Medulla oblongata (tissue), 1 donor: ENCODE results near the gene DOCK10.
"Not testable (repeated sequence)": the region's sequence is repeated elsewhere in the genome, so short reads cannot be mapped to it uniquely, and the experiment has no call there.

Experiments
- DNase-seq: peaks from one replicate; pipeline ENCODE4 v3.0.0-alpha.2; 2015; ENCODE audit errors: extremely low spot score

The DOCK10 gene

DNA sequence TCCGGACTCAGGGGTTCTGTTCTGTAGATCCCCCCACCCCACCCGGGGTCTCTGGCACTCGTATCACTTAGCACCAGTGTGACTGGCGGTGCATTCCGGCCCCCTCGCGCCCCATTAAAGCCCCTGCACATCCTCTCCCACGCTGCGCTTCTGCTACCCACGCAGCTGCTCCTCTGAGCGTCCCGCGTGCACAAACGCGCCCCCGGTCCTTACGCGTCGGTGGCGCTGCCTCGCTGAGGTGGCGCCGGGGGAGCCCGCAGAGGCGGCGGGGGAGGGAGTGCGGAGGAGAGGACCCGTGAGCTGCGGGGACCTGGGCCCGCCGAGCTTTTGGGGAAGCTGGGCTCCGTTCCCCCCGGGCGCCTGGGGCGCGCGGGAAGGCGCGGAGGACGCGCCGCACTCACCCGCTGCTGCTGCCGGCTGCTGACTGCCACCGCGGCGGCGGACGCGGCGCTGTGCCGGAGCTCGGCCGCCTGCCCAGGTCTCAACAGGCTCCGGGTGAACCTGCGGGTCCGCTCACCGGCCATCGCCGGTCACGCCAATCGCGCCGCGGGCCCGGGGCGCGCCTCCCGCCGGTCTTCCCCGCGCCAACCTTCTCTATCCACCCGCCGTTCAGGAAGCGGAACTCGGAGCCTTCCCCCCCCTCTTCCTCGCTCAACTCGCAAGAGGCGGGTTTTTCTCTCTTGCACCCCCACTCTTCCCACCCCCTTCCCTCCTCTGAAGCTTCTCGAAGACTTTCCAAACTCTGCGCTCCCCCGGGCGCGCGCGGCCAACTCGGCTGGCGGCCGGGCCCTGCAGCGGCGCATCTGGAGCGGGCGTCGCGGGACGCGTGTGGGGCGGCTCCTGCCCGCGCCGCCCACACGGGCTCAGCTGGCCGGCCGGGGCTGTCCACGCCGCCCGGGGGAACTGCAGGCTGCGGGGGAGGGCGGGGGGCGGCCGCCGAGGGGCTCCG, at the start of gene DOCK10:
Gene DOCK10, minus strand, starts transcription at position 618 of the 949 bp plus-strand sequence. Its CDS starts 94 bp downstream, at position 524.
- DNase-seq: peak; percentile 62

DNA sequence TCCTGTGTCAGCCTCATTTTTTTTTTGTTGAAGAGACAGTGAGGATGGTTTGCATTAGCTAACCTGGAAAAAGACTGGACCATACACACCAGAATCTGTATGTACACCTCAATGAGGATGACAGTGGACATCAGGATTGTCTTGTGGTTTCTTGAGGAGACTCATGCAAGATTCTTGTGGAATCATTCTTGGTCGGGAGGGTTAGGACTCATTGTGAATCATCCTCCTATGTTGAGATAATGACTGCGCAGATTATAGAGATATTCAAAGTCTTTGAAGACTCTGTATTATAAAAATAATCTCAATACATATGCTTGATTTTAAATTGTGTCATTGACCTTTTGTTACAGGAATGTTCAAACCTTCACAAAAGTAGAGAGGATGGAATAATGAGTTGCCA, 49.1 kb upstream of the DOCK10 start:
- no peak for DNase-seq

DNA sequence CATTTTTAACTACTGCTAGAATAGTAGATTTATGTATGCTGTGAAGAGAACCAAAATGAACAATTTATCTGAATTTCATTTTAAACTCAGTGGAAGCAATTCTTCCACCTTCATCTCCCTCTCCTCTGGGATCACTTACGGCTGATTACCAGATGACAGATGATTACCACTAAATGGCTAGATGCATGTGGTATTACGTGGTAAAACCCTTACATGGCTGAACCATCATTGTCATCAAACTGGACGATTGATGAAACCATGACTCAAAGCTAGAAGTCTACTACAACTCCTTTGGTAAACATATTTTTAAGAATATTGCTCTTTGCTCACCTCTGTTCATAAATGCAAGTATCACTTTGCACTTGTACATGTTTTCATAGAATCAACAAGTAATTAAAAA, 48.5 kb upstream of the DOCK10 start:
- DNase-seq: no peak

DNA sequence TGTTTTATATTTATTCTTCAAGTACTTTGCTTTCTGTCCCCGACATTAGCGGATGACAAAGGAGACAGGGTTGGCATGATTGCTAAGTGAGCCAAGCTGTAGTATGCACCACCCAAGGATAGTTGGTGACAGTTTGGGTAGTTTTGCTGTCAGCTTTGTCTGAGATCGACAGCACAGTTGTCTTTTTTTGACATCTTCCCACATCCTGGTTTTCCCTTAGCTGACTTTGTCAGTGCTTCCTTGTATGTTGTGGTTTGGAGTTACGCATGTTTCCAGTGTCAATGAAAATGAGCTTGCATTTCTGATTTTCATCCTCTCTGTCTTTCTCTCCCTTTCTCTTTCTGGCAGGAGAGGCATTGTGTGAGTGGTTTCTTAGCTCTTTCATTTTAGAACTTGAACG, 44.6 kb upstream of the DOCK10 start:
- no peak for DNase-seq

DNA sequence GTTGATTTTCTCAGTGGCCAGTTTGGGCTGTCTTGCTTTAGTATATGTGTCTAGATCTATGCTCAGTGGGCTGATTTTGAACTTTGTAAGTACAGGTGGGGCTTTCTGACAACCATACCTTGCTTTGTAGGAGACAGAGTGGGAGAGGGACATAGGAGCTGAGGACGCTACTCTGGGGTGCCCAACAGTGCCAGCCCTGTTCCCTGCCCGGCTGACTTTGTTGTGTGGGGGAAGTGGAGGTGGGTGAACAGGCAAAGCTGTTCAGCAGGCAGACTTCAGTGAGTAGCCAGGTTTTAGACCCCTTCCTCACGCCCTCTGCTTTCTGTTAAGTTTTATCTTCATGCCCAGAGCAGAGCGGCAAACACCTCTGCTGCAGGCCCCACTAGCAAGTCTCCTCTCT, 44.2 kb upstream of the DOCK10 start:
- DNase-seq: no peak

DNA sequence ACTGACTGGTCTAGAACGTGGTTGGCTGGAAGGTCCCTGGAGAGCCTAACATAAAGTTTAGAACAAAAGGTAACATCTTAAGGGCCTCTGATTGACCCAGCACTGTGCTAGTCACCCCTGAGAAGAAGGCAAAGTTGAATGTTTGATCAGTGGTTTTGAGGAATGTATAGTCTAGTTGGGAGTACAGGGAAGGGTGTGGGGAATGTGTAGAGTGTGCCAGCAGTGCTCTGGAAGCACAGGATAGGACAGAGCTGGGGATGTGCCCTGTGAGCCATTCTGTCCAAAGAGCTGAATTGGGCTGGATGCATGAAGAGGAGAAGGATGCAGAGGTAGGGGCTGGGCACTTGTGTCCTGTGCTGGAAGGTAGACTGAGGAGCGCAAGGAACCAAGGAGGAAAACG, 41.0 kb upstream of the DOCK10 start:
- no peak for DNase-seq

DNA sequence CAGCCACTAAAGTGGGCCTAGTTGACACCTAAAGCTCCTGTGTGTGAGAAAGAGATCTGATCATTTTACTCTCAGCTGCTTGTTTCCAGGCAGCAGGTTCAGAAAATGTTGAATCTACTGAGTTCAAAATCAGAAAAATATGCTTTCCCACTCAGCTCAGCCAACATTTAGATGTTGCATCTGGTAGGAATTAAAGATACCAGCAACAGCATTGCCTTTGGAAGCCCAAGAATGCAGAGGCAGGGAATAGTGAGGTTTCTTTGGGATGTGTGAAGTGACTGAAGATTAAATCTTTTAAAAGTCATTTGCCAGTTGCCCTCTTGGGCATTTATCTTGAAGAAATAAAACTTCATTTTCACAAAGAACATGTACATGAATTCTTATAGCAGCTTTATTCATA, 33.9 kb upstream of the DOCK10 start:
- no peak for DNase-seq

DNA sequence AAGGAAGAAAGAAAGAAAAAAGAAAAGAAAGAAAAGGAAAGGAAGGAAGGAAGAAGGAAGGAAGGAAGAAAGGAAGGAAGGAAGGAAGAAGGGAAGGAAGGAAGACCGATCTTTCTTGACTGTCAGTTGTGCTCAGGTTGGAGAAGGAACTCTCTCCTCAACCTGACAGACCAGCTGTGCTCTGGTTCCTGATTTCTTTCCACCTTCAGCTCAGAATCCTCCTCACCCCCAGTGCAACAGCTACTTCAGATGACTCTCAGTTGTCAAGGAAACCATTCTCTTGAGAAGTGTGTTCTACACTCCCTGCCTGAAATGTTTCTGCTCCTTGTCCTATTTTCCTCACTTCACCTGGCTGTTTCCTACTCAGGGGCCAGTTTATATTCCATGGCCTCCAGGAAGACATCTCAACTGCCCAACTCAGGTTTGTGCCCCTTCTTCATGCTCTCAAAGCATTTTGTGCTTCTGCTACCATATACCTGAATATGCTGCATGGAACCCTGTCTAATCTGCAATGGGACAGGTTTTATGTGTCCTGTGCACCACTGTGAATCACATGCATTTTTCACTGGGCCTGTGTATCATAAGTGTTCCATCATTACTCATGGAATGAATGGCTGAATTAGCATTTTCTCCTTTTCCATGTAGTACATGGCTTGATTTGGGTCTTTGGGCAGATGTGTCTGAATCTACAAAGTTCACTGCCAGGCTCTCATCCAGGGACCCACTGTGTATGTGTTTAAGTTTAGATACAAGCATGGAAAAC, 32.8 kb upstream of the DOCK10 start:
- DNase-seq: no peak

DNA sequence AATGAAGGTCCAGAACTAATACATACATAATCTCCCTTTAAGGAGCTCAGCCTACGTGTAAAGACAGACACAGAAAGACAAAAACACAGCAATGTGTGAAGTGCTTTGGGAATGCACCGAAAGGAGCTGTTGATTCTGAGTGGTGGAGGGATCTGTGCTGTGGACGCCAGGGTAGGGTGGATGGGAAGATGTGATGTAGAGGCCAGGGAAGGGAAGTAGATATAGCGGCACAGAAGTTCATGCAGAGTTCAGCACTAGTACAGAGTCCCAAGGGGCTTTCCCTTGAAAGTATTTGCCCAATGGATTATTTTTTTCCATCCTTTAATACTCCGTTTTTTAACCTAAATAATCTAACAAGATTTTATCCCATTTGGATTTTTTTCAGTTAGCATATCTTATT, 32.1 kb upstream of the DOCK10 start:
- no peak for DNase-seq

DNA sequence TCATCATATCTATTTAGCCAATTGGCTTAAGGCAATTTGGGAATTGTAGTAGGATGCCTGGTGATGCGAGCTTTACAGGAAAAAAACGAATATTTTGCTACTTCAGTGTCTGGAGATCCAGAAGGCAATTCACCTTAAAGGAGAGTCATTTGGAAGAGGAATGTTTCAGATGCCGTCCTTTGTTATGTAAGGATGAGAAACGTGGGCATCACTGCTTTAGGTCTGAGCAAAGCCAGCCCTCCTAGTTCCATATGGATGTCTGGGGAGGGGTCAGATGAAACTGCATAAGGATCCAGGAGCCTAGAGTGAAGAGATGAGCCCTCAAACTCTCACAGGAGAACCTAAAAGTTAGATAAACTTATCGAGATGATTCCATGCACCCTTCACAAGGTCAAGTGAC, 30.9 kb upstream of the DOCK10 start:
- no peak for DNase-seq

DNA sequence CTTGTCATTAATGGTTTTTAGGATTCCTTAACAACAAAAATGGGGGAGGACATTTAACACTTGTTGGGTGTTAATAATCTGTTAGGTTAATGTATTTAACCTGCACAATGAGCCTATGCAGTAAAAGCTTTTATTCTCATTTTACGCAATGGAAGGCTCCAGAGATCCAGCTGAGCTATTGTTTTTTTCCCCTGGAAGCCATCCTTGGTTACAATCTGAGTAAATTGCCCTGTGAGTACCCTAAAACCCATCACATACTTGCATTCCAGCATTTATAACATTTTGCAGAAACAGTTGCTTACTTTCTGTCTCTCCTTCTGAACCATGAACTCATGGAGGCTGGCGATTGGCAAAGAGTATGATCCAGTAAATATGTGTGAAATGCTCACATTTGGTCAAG, 30.2 kb upstream of the DOCK10 start:
- no peak for DNase-seq

DNA sequence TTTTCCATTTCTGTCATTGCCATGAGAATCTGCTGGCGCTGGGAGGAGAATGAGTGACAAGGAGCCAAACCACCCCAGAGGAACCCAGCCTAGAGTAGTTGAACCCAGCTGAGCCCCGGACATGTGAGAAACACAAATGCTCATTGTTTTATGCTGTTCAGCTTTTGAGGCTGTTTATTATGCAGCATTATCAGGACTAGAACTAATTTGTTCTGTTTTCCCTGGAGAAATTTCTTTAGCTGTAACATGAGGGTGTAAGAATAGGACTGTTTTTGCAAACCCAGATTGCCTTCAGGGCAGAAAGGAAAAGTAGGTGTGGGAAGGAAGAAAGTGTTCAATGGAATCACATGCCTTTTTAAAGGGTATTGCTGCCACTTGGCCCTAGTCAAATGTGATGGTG, 28.5 kb upstream of the DOCK10 start:
- DNase-seq: peak; percentile 92

DNA sequence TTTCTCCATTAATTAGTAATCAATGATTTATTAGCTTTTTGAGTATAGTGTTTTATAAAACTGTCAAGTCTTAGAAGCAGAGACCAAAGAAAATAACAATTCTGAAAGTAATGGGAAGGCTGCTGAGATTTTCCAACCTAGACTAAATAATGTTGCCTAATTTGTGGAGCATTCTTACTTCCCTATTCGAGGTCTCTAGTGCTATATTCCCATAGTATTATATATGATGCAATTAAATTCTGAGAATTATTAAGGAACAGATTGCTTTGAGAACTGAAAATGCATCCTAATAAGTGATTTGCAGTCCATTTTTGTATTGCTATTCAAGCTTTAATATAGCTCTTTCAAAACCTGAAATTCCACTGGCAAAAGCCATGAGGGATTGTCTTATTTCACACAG, 27.7 kb upstream of the DOCK10 start:
- no peak for DNase-seq

DNA sequence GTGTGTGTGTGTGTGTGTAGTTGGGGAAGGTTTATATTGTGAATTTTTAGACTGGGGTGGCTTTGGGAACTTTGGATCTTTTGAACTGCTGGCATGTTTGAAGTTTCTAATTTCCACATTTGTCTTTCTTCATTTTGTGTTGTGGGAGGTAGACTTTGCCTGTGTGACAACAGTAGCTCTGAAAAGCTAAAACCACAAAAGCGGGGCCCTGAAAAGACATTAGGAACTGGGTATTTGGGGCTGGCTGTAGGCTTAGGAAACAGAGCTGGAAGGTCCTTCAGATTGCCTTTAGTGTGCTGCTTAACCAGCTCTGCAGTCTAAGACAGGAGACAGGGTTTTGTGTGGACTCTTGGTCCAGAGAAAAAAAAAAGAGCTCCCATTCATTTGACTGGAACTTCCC, 27.2 kb upstream of the DOCK10 start:
- DNase-seq: no peak

DNA sequence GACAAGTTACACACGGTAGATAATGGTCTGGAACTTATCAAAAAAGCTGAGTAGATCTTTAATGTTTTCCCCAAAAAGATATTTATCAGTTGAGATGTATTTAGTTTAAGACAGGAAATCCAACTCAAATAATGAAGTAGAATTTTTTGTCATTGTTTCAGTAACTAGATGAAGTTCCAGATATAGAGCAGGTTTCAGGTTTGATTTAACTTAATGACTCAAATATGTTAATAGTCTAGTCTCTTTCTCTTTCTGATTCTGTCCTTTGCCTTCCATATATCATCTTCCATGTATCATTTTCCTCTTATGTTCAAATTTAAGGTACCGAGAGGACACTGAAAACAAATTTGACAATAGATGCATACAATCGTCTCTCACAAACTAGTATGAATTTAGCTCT, 23.6 kb upstream of the DOCK10 start:
- no peak for DNase-seq

DNA sequence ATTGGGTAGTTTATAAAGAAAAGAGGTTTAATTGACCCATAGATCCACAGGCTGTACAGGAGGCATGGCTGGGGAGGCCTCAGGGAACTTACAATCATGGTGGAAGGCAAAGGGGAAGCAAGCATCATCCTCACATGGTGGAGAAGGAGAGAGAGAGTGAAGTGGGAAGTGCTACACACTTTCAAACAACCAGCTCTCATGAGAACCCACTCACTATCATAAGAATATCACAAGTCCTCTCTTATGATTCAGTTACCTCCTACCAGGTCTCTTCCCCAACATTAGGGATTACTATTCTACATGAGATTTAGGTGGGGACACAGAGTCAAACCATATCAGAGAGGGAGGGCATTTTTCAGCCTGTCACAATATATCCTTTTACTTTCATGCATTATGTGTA, 22.7 kb upstream of the DOCK10 start:
- DNase-seq: no peak

DNA sequence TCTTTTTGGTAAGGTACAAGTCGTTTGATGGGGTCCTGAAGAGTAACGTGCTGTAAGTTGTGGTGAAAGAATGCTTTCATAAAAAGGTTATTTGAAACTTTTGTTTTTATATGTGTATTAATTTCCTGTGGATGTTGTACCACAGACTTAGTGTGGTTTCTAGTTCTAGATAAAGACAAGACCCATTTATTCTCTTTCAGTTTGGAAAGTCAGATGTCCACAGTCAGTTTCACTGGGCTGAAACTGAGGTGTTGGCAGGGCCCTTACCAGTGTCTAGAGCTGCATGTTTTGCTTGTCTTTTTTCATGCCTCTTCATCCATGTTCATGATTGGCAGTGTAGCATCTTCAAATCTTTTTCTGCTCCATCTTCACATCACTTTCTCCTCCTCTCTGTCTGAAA, 22.1 kb upstream of the DOCK10 start:
- no peak for DNase-seq

DNA sequence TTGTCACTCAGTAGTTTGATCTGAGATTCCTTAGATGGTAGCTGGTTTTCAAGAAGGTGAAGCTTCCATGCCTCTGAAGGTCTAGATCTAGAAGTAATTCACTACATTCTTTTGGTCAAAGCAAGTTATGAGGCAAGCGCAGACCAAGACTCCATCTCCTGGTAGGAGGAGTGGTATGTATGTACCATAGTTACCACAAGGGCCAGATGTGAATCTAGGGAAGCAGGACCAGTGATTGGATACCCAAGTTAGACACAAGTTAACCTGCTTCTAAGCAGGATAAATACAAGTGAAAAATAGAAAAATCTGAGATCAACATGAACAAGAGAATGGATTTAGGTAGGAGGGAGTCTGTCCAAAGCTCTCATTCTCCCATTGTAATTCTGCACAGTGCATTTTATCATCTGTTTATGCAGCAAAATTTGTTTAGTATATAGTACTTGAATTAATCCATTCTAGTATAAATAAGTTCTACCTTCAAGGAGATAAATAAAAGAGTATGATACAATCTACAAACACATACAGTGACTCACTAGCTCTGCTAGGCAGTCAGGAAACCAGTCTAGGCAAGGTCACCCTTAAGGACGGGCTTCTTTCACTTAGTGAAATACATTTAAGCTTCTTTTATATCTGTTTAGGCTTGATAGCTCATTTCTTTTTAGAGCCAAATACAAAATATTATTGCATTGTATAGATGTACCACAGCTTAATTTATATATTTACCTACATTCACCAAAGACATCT, 14.2 kb upstream of the DOCK10 start:
- DNase-seq: no peak

DNA sequence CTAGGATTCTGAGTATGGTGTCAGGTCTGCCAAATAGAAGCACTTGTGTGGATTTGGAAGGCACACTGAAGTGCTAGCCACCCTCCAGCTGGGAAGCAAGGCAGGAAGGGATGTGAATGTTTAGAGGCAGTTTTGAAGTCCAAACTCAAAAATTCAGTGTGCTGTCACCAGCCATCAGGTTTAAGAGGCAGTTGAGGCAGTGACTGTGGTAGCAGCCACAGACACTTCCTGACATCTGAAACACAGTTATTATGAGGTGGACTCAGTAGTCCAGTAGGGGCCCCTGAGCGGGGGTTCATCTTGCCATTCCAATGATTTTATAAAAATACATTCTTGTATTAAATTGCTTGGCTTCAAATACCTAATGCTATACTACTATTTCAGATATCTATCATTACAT, 13.4 kb upstream of the DOCK10 start:
- no peak for DNase-seq

DNA sequence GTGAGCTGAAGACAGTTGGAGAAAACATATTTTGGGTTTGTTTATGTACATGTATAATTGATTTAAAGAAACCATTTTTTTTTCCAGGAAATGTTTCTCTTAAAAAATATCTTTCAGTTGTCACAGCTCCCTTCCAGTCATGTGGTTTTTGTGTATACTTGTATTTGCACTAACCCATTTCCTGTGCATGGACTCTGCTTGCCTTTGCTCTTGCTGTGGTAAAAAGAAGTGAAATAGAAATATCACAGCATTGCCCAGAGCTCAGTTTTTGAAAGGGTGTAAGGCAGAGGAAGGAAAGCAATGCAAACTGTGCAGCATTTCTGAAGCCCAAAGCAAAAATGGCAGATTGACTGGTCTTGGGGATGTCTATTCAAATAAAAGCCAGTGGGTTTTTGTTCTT, 10.4 kb upstream of the DOCK10 start:
- no peak for DNase-seq

DNA sequence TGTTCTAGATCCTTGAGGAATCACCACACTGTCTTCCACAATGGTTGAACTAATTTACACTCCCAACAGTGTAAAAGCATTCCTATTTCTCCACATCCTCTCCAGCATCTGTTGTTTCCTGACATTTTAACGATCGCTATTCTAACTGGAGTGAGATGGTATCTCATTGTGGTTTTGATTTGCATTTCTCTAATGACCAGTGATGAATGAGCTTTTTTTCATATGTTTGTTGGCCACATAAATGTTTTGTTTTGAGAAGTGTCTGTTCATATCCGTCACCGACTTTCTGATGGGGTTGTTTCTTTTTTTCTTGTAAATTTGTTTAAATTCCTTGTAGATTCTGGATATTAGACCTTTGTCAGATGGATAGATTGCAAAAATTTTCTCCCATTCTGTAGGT, 5.2 kb upstream of the DOCK10 start:
- DNase-seq: not testable (repeated sequence)

DNA sequence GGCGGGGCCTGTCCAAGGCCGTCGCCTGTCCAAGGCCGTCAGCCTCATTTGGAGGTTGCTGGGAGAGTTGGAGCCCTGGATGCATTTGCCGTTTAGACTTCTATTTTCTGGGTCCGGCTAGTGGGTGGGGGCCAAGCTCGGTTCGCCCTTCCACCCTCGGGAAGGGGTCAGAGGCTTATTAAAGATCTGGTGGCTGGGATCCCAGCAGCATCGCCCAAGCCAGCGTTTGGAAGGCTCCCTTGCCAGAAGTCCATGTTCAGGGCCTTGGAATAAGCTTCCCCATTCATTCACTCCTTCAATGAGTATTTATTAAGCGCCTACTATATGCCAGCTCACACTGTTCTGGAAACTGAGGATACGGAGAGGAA, 516 bp upstream of the DOCK10 start:
- DNase-seq: peak; percentile 32
